Kidney (tissue), 22 donors: ENCODE results near the gene C9. TPM values are rescaled to one million over a fixed set of nuclear protein-coding genes. Genes with fewer than 3 reads are reported as not detected.

Experiments used
- DNase-seq, 5 donors: peaks; one replicate each; pipeline ENCODE4 v3.0.0-alpha.2; 2013 to 2020
- FAIRE-seq: peaks from 2 replicates; lab custom pipeline; 2012; peaks lifted over from hg19 to GRCh38; lab: Jason Lieb, UNC
- H3K27ac ChIP-seq, 2 donors: one replicate each; pipeline ENCODE4 v1.7.0; 2013; ENCODE audit warnings: low read depth in 2 of 2, low read length in 2 of 2, inconsistent platforms in 1 of 2
- H3K27me3 ChIP-seq: one replicate; pipeline ENCODE4 v1.7.1; 2013; ENCODE audit warnings: low read length, inconsistent platforms; ENCODE audit not compliant: control insufficient read depth, insufficient read depth
- H3K36me3 ChIP-seq, 3 donors: one replicate each; pipeline versions ENCODE4 v1.7.0 to v1.7.1; 2013; ENCODE audit warnings: low read length in 3 of 3, control low read depth in 1 of 3, inconsistent platforms in 1 of 3; ENCODE audit not compliant: insufficient read depth in 3 of 3, control insufficient read depth in 2 of 3
- H3K4me1 ChIP-seq, 3 donors: one replicate each; pipeline versions ENCODE4 v1.7.0 to v1.7.1; 2013; ENCODE audit warnings: low read length in 3 of 3, inconsistent platforms in 1 of 3, low read depth in 1 of 3; ENCODE audit not compliant: control insufficient read depth in 2 of 3, insufficient read depth in 2 of 3
- H3K4me3 ChIP-seq, 3 donors: one replicate each; pipeline versions ENCODE4 v1.7.0 to v1.8.1; 2013; ENCODE audit warnings: low read length in 3 of 3, control low read depth in 1 of 3, inconsistent platforms in 1 of 3
- H3K9ac ChIP-seq, 3 donors: one replicate each; pipeline versions ENCODE4 v1.7.0 to v1.7.1; 2013; ENCODE audit warnings: low read length in 3 of 3, control low read depth in 1 of 3, inconsistent platforms in 1 of 3
- H3K9me3 ChIP-seq, 3 donors: one replicate each; pipeline versions ENCODE4 v1.7.0 to v1.7.1; 2013; ENCODE audit warnings: low read length in 3 of 3, control low read depth in 1 of 3, inconsistent platforms in 1 of 3; ENCODE audit not compliant: control insufficient read depth in 2 of 3, insufficient read depth in 1 of 3
- intact Hi-C: fragments of 100-400 bp; cut with DNase I; formaldehyde crosslinking; loops from one replicate; pipeline ENCODE4 v1.11.1; 2022
- long read RNA-seq, 10 donors: library from polyadenylated mRNA in 1 of 10; unstranded in 1 of 10; transcript quantifications; one replicate each; pipeline ENCODE4 v2.0.0 and lab custom pipeline, GENCODE V29; 2021 to 2026
- polyA plus RNA-seq: library from polyadenylated mRNA; stranded (reverse); fragments of 350-450 nt; fragmentation: Illumina TruSeq; extraction: RNeasy Lipid Tissue Mini Kit (QIAGEN cat#74804); gene quantifications from one replicate; pipeline ENCODE4 v1.2.3, GENCODE V29; 2014; ENCODE audit warnings: low read depth, low replicate concordance; ENCODE audit not compliant: insufficient read depth
- total RNA-seq: library from RNA; stranded (reverse); fragmentation: NEBNext Ultra II Directional; extraction: Animal tissue kit (Norgen Biotek cat#: 25700); gene quantifications from one replicate; pipeline ENCODE4 v1.2.1, GENCODE V29; 2021
- TF ChIP-seq, protein P1 (sequence below): IDR thresholded peaks from 3 replicates; pipeline ENCODE4 v1.5.1; 2012; ENCODE audit warnings: mild to moderate bottlenecking, moderate library complexity, borderline replicate concordance; ENCODE audit not compliant: insufficient read depth; ENCODE audit errors: extremely low read depth
- donor health status: control.
- donor health status: control.
- donor health status: control.
- donor health status: control.
- donor health status: control.
- donor health status: DM: yes; HTN: yes; CAD: no.
- donor health status: Normal renal cell carcinoma (clear cell type).

Gene C9
- total RNA-seq (4.5 TPM), polyA plus RNA-seq (1.5 TPM)
- long read RNA-seq, donor 1, result 0 reads
- long read RNA-seq, donor 2, result 0 reads
- long read RNA-seq, donor 3, result 0 reads
- long read RNA-seq, donor 4, result 0 reads
- long read RNA-seq, donor 5, result 0 reads
- long read RNA-seq, donor 6, result 0 reads
- long read RNA-seq, donor 7, partial matches to known transcripts, result 0 of 1 reads
- long read RNA-seq, donor 7, other reads (novel, unspliced or antisense), result 1 of 1 reads
- long read RNA-seq, donor 8, result 0 reads
- long read RNA-seq, donor 9, result 0 reads
- long read RNA-seq, donor 10, result 0 reads

DNA sequence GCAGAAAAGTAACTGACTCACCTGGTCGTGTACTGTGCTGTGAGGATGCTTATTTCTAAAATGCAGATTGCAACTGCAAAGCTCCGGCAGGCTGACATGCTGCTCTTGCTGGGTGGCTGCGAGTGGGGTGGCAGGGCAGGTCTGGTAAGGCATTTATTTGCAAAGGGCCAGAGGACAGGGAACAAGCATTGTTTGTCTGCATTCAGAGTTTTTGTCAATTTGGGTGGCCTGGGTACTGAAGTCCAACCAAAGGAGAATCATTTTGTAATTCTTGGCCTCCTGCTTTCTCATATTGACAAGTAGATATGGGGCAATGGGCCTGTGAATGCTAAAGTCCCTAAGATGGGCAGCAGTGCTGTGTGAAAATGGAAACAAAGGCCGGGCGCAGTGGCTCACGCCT, at the start of gene C9:
TSS of gene C9 (minus strand) at position 129 of the 400 bp plus-strand sequence. CDS start at position 98, 31 bp downstream.
- FAIRE-seq, result no peak
- intact Hi-C loops, result no loop called here
- no peak for DNase-seq
- no peaks in the 10 kb centered on the region for H3K27me3 ChIP-seq
- H3K36me3 ChIP-seq, result no peaks in the 10 kb centered on the region
- TF ChIP-seq, protein P1, sequence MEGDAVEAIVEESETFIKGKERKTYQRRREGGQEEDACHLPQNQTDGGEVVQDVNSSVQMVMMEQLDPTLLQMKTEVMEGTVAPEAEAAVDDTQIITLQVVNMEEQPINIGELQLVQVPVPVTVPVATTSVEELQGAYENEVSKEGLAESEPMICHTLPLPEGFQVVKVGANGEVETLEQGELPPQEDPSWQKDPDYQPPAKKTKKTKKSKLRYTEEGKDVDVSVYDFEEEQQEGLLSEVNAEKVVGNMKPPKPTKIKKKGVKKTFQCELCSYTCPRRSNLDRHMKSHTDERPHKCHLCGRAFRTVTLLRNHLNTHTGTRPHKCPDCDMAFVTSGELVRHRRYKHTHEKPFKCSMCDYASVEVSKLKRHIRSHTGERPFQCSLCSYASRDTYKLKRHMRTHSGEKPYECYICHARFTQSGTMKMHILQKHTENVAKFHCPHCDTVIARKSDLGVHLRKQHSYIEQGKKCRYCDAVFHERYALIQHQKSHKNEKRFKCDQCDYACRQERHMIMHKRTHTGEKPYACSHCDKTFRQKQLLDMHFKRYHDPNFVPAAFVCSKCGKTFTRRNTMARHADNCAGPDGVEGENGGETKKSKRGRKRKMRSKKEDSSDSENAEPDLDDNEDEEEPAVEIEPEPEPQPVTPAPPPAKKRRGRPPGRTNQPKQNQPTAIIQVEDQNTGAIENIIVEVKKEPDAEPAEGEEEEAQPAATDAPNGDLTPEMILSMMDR, result no peak
- H3K9me3 ChIP-seq, result no peaks in the 10 kb centered on the region
- no peak within 1 kb of the TSS for H3K4me3 ChIP-seq
- peaks cover 0 to 11% (median 0%) of the 10 kb centered on the region in 3 donors for H3K4me1 ChIP-seq
- no peak within 1 kb of the TSS for H3K27ac ChIP-seq
- H3K9ac ChIP-seq, result no peak within 1 kb of the TSS

DNA sequence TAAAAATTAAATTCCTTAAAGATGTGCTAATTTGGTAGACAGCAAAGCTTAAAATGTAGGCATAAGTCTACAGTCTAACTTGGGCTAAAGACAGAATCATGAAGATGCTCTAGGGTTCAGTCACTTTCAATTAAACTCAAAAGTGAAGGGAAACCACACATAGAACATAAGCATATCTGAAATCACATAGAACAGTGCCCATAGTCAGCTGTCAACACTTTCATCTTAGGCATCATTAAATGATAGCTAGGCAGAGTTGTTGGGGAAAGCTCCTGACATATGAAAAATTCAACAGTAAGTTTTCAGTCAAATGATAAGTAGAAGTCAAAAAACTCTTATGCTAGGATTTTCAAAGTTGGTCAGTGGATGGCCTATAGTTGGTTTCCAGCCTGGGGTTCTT, 49.5 kb upstream of the C9 start:
- no peak for FAIRE-seq
- no peak overlapping the region for H3K27ac ChIP-seq
- intact Hi-C loops, result no loop called here
- H3K36me3 ChIP-seq, result peaks cover 0 to 9% (median 6%) of the 10 kb centered on the region in 3 donors
- no peak for DNase-seq
- no peaks in the 10 kb centered on the region for H3K9me3 ChIP-seq
- no peak overlapping the region for H3K4me3 ChIP-seq
- H3K9ac ChIP-seq, result no peak overlapping the region
- TF ChIP-seq, protein P1, result no peak
- peaks cover 0 to 47% (median 7%) of the 10 kb centered on the region in 3 donors for H3K4me1 ChIP-seq
- no peaks in the 10 kb centered on the region for H3K27me3 ChIP-seq

- FAIRE-seq (no peak), DNase-seq (no peak)
- H3K4me1 ChIP-seq, result peaks cover 0 to 42% (median 11%) of the 10 kb centered on the region in 3 donors
- H3K9ac ChIP-seq, result no peak overlapping the region
- intact Hi-C loops, result no loop called here
- no peaks in the 10 kb centered on the region for H3K9me3 ChIP-seq
- peaks cover 0 to 11% (median 6%) of the 10 kb centered on the region in 3 donors for H3K36me3 ChIP-seq
- H3K4me3 ChIP-seq, result no peak overlapping the region
- no peak overlapping the region for H3K27ac ChIP-seq
- H3K27me3 ChIP-seq, result no peaks in the 10 kb centered on the region
- TF ChIP-seq, protein P1, result no peak
Observed at GRCh38 chr5:39412721-39413394, 48.6 kb upstream of the C9 start.
